Inferior parietal cortex (tissue), 1 donor: Measurements from ENCODE around the gene TOR3A.
"Not testable (repeated sequence)": the region's sequence is repeated elsewhere in the genome, so short reads cannot be mapped to it uniquely, and the experiment has no call there.

Experiments used
- DNase-seq: peaks from one replicate; pipeline ENCODE4 v3.0.0-alpha.2; 2016; ENCODE audit errors: extremely low spot score

TOR3A gene

GRCh38 chr1:179107706-179108629, 26.1 kb downstream of the TOR3A start:
- no peak for DNase-seq

GRCh38 chr1:179108644-179109043, 26.8 kb downstream of the TOR3A start:
- DNase-seq: no peak

GRCh38 chr1:179115181-179115580, 33.3 kb downstream of the TOR3A start:
- no peak for DNase-seq

- no peak for DNase-seq
Measured at GRCh38 chr1:179119513-179119912, 37.6 kb downstream of the TOR3A start.

- DNase-seq: no peak
Measured at GRCh38 chr1:179120736-179121135, 38.9 kb downstream of the TOR3A start.

- peak; percentile 75 for DNase-seq
Measured at GRCh38 chr1:179121159-179121938, 39.5 kb downstream of the TOR3A start.

- DNase-seq: no peak
Measured at GRCh38 chr1:179124873-179125272, 43.0 kb downstream of the TOR3A start.

GRCh38 chr1:179126338-179127060, 44.6 kb downstream of the TOR3A start:
- DNase-seq: no peak

- no peak for DNase-seq
Measured at GRCh38 chr1:179127163-179127895, 45.5 kb downstream of the TOR3A start.

GRCh38 chr1:179128520-179128919, 46.6 kb downstream of the TOR3A start:
- DNase-seq: no peak

- DNase-seq: no peak
Measured at GRCh38 chr1:179129702-179130473, 48.0 kb downstream of the TOR3A start.

- not testable (repeated sequence) for DNase-seq
Measured at GRCh38 chr1:179135168-179135567, 53.3 kb downstream of the TOR3A start.

- DNase-seq: not testable (repeated sequence)
Measured at GRCh38 chr1:179135707-179136106, 53.8 kb downstream of the TOR3A start.

GRCh38 chr1:179137617-179138255, 55.9 kb downstream of the TOR3A start:
- no peak for DNase-seq

- not testable (repeated sequence) for DNase-seq
Measured at GRCh38 chr1:179138755-179139154, 56.9 kb downstream of the TOR3A start.

- DNase-seq: peak; percentile 15
Measured at GRCh38 chr1:179141592-179142251, 59.9 kb downstream of the TOR3A start.

GRCh38 chr1:179142889-179143299, 61.0 kb downstream of the TOR3A start:
- no peak for DNase-seq

GRCh38 chr1:179143322-179143721, 61.5 kb downstream of the TOR3A start:
- DNase-seq: no peak

- DNase-seq: no peak
Measured at GRCh38 chr1:179144626-179145025, 62.8 kb downstream of the TOR3A start.
